ENCODE results near the gene EEF1A2.

The EEF1A2 gene

GRCh38 chr20:63507083-63507743 lies 8.3 kb upstream of the EEF1A2 start:
- no peak for TF ChIP-seq ZFX (IDR thresholded peaks at IDR 0.05; ENCODE audit: borderline replicate concordance)
- TF ChIP-seq, protein P1, sequence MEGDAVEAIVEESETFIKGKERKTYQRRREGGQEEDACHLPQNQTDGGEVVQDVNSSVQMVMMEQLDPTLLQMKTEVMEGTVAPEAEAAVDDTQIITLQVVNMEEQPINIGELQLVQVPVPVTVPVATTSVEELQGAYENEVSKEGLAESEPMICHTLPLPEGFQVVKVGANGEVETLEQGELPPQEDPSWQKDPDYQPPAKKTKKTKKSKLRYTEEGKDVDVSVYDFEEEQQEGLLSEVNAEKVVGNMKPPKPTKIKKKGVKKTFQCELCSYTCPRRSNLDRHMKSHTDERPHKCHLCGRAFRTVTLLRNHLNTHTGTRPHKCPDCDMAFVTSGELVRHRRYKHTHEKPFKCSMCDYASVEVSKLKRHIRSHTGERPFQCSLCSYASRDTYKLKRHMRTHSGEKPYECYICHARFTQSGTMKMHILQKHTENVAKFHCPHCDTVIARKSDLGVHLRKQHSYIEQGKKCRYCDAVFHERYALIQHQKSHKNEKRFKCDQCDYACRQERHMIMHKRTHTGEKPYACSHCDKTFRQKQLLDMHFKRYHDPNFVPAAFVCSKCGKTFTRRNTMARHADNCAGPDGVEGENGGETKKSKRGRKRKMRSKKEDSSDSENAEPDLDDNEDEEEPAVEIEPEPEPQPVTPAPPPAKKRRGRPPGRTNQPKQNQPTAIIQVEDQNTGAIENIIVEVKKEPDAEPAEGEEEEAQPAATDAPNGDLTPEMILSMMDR (IDR thresholded peaks at IDR 0.05): no peak
- H3K27ac ChIP-seq: no peak overlapping the region

DNA sequence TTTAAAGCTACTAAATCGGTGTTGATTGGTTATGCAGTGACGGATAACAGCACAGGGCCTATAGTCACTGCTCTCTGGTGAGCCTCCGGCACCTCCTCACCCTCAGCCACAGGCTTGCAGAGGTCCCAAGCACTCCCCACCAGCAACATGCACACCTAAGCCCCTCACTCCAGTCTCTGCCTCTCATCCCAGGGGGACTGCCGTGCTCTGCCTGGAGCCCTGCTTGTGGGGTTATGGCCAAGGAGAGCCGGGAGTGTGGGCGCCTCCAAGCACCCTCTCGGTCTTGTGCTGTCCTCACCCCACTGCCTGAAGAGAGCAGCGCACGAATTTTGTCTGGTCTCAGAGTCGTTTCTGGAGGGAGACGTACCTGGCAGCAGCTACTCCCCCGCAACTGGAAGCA lies 6.8 kb upstream of the EEF1A2 start:
- TF ChIP-seq ZFX (IDR thresholded peaks at IDR 0.05; ENCODE audit: borderline replicate concordance): no peak
- TF ChIP-seq, protein P1 (IDR thresholded peaks at IDR 0.05): no peak
- H3K27ac ChIP-seq: no peak overlapping the region

DNA sequence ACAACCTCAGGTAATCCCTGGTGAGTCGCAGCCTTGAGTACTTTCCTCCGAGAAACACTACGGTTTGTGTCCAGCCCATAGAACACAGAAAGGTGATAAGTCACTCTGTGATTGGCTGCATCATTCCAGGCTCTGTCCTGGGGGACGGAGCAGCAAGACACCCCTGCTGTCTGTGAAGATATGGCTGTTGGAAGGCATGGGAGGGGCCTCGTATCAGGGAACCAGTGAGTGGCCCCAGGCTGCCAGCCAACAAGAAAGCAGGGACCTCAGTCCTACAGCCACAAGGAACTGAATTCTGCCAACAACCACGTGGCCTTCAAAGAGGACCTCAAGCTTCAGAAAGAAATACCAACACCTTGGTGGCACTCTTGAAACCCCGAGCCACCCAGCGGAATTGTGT lies 6.4 kb upstream of the EEF1A2 start:
- H3K27ac ChIP-seq: no peak overlapping the region
- TF ChIP-seq, protein P1 (IDR thresholded peaks at IDR 0.05): no peak
- TF ChIP-seq ZFX (IDR thresholded peaks at IDR 0.05; ENCODE audit: borderline replicate concordance): no peak

- no peak overlapping the region for H3K27ac ChIP-seq
- no peak for TF ChIP-seq ZFX (IDR thresholded peaks at IDR 0.05; ENCODE audit: borderline replicate concordance)
- TF ChIP-seq, protein P1 (IDR thresholded peaks at IDR 0.05): no peak
Observed at GRCh38 chr20:63504642-63505041, 5.8 kb upstream of the EEF1A2 start.

GRCh38 chr20:63503524-63503923 lies 4.6 kb upstream of the EEF1A2 start:
- TF ChIP-seq, protein P1 (IDR thresholded peaks at IDR 0.05): no peak
- no peak for TF ChIP-seq ZFX (IDR thresholded peaks at IDR 0.05; ENCODE audit: borderline replicate concordance)
- no peak overlapping the region for H3K27ac ChIP-seq

DNA sequence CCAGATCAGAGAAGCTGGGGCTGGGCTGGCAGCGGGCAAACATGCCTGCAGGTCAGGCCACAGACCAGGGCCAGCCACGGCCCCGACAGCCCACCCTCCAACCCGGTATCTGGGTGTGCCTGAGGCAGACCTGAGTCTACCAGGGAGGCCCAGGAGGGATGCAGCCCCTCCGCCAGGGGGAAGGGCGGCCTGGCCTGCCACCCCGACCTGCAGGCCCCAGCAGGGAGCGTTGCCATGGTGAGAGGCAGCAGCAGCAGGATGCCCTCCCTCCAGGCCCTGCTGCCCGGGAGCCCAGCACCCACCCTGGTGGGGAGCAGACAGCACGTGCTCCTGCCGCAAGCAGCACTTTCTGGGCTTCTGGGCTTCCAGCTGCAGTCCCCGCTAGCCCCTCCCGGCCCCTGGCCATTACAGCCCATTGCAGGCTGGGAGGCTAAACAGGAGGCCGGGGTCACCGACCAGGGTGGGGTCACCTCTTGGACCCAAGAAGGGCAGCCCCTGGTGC lies 3.8 kb upstream of the EEF1A2 start:
- TF ChIP-seq, protein P1 (IDR thresholded peaks at IDR 0.05): no peak
- TF ChIP-seq ZFX (IDR thresholded peaks at IDR 0.05; ENCODE audit: borderline replicate concordance): no peak
- H3K27ac ChIP-seq: no peak overlapping the region

DNA sequence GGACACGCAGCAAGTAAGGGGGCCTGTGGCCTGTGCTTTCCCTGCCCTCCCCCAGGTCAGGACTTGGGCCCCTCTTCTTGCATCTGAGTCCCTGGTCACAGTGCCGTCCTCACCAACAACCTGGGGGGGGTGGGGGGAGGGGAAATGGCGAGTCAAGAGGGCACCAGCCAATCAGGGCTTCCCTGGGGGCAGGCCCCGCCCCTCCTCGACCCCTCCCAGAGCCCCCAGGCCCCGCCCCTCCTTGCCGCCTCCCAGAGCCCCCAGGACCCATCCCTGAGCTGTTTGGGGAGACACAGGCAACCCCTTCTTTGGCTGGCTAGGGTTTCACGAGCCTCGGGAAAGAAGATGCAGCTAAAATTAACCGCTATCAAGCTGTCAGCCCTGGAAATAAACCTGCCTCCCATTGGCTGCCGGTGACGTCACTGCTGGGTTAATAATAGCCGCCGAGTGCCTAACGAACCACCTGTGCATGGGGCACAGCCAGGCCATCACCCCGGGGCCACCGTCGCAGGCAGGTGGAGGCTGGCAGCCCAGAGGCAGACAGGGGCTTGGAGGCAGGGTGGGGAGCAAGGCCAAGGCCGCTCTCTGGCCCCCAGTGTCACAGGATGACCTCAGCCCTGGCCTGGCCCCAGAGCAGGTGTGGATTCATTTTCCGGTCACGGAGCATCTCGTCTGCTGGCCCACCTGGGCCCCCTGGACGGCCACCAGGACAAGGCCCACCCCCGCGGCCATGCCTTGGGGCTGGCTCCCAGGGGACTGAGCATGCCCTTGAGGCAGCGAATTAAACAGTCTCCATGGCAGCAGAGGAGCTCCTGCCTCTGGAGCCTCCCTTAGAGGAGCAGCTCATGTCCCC lies 3.2 kb upstream of the EEF1A2 start:
- TF ChIP-seq, protein P1 (IDR thresholded peaks at IDR 0.05): no peak
- TF ChIP-seq ZFX (IDR thresholded peaks at IDR 0.05; ENCODE audit: borderline replicate concordance): no peak

More for the DNA sequence above, 3.2 kb upstream of the EEF1A2 start:
- no peak overlapping the region for H3K27ac ChIP-seq

All from 22Rv1 (cell line).